HCT116 (cell line): Measurements from ENCODE around the gene XPO1.

Source experiments
- ATF3 ChIP-seq: IDR thresholded peaks from 2 replicates; pipeline ENCODE4 v1.6.1; 2012
- CEBPB ChIP-seq: IDR thresholded peaks from 2 replicates; pipeline ENCODE4 v1.6.1; 2012; ENCODE audit warnings: low read depth
- CTCF ChIP-seq, 3 experiments: fragments of 200-600 bp in 1 of 3; sonication (generic) in 1 of 3; IDR thresholded peaks in 2 of 3; conservative IDR thresholded peaks in 1 of 3; 2 replicates each; pipeline ENCODE4 v1.5.1; 2012 to 2017; ENCODE audit warnings: low read depth in 2 of 3, low read length in 2 of 3, antibody characterized with exemption in 1 of 3, borderline replicate concordance in 1 of 3, control low read depth in 1 of 3, mild to moderate bottlenecking in 1 of 3, mixed read lengths in 1 of 3, mixed run types in 1 of 3, moderate library complexity in 1 of 3; ENCODE audit not compliant: insufficient read depth in 1 of 3
- EZH2 ChIP-seq: fragments of 200-600 bp; sonication (generic); IDR thresholded peaks from 2 replicates; pipeline ENCODE4 v1.6.1; 2017; ENCODE audit warnings: antibody characterized with exemption, mixed run types
- FOSL1 ChIP-seq: IDR thresholded peaks from 2 replicates; pipeline ENCODE4 v1.6.1; 2012; ENCODE audit warnings: low read depth
- POLR2A ChIP-seq: IDR thresholded peaks from 2 replicates; pipeline ENCODE4 v1.7.0; 2011; ENCODE audit warnings: borderline replicate concordance; ENCODE audit not compliant: insufficient read depth, insufficient read length; ENCODE audit errors: extremely low read depth
- POLR2AphosphoS5 ChIP-seq: IDR thresholded peaks from 2 replicates; pipeline ENCODE4 v1.6.1; 2011; ENCODE audit warnings: mild to moderate bottlenecking, low read depth, low read length, moderate library complexity
- REST ChIP-seq: IDR thresholded peaks from 2 replicates; pipeline ENCODE4 v1.6.1; 2012; ENCODE audit warnings: low read depth
- SIN3A ChIP-seq: IDR thresholded peaks from 2 replicates; pipeline ENCODE4 v1.6.1; 2012; ENCODE audit warnings: low read depth
- SP1 ChIP-seq: IDR thresholded peaks from 2 replicates; pipeline ENCODE4 v1.6.1; 2012; ENCODE audit warnings: low read depth
- TCF7L2 ChIP-seq: IDR thresholded peaks from 2 replicates; pipeline ENCODE4 v1.7.0; 2011; ENCODE audit warnings: borderline replicate concordance, inconsistent platforms; ENCODE audit not compliant: insufficient read depth, insufficient read length; ENCODE audit errors: extremely low read depth
- YY1 ChIP-seq: IDR thresholded peaks from 2 replicates; pipeline ENCODE4 v1.6.1; 2011; ENCODE audit warnings: low read length, low read depth, moderate library complexity, mild to moderate bottlenecking; ENCODE audit not compliant: insufficient replicate concordance; ENCODE audit errors: extremely low read depth
- ZNF274 ChIP-seq: fragments of 200-500 bp; sonication (Bioruptor generic); IDR thresholded peaks from 2 replicates; pipeline ENCODE4 v1.6.1; 2014; ENCODE audit warnings: mild to moderate bottlenecking, low read depth, low read length, inconsistent platforms
- TF ChIP-seq, protein P1 (sequence below): IDR thresholded peaks from 2 replicates; pipeline ENCODE4 v1.6.1; 2012

GRCh38 chr2:61529944-61530735 lies 8.0 kb downstream of the XPO1 start:
- TF ChIP-seq CTCF (IDR thresholded peaks at IDR 0.05 in 2 of 3, conservative IDR thresholded peaks at IDR 0.05 in 1 of 3; ENCODE audit: borderline replicate concordance in 1 of 3, insufficient read depth in 1 of 3, low read depth in 2 of 3, low read length in 2 of 3) (no peak), POLR2A (no peak), FOSL1 (no peak), EZH2 (no peak), YY1 (no peak), CEBPB (no peak), SP1 (no peak), ZNF274 (no peak), REST (no peak), POLR2AphosphoS5 (no peak), SIN3A (no peak), TCF7L2 (no peak), ATF3 (no peak)
- TF ChIP-seq, protein P1, sequence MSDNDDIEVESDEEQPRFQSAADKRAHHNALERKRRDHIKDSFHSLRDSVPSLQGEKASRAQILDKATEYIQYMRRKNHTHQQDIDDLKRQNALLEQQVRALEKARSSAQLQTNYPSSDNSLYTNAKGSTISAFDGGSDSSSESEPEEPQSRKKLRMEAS: no peak
